HG03095 (cell line): ENCODE measurements around the gene EXOC1.
"Not testable (repeated sequence)": the region's sequence is repeated elsewhere in the genome, so short reads cannot be mapped to it uniquely, and the experiment has no call there.

Experiments
- ATAC-seq: cut with Tn5 transposase; IDR thresholded peaks from one replicate; pipeline ENCODE4 v1.9.1; 2021; ENCODE audit warnings: moderate library complexity; ENCODE audit not compliant: unreplicated experiment

The EXOC1 gene

GRCh38 chr4:55903577-55903976 is 50.1 kb downstream of the EXOC1 start:
- no peak for ATAC-seq

DNA sequence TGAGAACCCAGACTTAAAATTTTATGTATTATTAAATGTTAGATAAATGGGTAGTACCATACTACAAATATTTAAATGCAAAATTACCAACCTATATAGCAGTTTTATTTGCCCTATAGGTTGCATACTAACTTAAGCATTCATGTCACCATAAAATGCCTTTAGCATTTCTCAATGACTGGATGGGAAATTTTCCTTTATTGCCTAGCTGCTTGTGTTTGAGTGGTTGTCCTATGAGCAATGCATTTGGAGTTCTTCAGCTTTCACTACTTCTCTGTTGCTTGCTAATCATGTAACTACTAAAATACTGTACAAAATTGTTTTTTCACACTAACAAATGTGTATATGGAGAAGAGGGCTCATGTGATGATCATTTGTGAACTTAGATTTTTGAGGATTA is 51.1 kb downstream of the EXOC1 start:
- ATAC-seq: no peak

DNA sequence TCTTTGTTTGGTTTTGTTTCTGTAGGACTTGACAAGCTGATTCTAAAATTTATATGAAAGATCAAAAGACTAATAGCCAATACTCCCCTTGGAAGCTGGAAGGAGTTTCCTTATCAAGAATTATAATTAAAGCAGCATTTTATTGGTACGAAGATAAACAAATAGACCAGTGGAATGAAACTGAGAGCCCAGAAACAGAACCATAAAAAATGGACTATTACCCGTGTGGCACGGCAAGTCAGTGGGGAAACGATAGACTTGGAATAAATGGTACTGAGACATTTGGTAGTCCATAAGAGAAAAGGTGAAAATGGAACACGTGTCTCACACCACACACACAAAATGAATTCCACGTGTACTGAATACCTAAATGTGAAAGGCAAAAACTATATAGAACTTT is 52.9 kb downstream of the EXOC1 start:
- no peak for ATAC-seq

DNA sequence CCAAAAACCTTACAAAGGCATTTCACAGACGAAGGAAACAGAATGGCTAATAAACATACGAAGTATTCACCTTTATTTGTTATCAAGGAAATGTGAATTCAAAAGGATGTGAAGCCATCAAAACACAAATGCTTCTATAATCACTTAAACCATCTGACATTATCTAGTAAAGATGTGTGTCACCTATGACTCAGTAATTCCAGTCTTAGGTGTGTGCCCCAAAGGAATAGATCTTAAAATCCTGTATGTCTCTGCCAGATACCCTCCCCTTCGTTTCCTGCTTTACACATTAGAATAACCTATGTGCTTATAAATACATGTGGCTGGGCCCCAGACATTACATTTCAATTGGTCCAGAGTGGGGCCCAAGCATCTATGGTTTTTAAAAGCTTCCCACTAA is 53.5 kb downstream of the EXOC1 start:
- ATAC-seq: no peak

DNA sequence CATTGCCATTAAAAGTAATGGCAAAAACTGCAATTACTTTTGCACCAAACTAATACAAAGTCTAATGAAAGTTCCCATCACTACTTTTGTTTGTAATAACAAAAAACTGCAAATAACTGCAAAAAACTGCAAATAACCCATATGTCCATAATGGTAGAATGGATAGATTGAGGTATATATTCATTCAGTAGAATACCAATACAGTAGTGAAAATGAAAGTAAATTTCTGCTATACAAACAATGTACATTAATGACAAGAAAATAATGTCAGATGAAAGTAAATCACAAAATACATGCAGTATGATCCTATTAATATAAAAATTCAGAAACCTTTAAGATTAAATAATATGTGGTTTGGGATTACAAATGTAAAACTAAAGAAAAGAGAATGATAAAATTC is 54.0 kb downstream of the EXOC1 start:
- no peak for ATAC-seq

- no peak for ATAC-seq
These were observed 56.7 kb downstream of the EXOC1 start for GRCh38 chr4:55910140-55910539.

GRCh38 chr4:55912249-55912648 is 58.8 kb downstream of the EXOC1 start:
- no peak for ATAC-seq

DNA sequence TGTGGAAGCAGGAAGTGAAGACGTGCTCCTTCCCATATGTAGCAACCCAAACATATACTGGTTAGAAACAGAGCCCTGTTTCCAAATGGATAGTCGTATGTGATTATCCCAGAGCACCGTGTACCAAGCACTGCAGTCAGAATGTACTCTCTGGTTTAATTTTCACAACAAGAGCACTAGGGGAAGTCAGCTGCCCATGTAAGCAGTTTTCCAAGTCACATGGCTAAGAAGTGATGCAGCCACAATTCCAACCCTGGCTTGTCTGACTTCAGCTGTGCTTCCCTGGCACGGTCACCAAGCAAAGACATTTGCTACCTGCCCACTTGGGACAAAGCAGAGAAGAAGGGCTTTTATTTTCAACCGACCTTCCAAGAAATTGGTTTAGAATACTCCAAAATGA is 67.1 kb downstream of the EXOC1 start:
- ATAC-seq: no peak

GRCh38 chr4:55921093-55921492 is 67.6 kb downstream of the EXOC1 start:
- no peak for ATAC-seq

- ATAC-seq: no peak
These were observed 71.8 kb downstream of the EXOC1 start for GRCh38 chr4:55925241-55925640.

DNA sequence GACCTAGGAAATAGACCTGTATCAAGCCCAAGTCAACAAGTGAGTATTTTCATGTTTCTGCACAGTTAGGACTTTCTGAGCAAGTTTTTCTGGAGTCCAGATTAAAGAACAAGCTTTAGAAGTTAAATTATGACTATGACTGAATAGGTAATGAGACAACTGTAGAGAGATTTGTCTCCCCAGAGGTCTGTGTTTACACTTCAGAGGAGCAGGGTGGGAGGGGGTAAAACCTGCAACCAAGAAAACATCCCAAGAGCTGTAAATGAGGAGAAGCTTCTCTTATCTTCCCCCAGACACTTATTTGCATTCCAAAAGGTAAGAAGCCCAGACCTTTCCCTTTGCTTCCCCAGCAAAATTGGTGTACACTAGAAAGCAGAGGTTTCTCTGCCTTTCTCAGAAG is 73.2 kb downstream of the EXOC1 start:
- ATAC-seq: no peak

DNA sequence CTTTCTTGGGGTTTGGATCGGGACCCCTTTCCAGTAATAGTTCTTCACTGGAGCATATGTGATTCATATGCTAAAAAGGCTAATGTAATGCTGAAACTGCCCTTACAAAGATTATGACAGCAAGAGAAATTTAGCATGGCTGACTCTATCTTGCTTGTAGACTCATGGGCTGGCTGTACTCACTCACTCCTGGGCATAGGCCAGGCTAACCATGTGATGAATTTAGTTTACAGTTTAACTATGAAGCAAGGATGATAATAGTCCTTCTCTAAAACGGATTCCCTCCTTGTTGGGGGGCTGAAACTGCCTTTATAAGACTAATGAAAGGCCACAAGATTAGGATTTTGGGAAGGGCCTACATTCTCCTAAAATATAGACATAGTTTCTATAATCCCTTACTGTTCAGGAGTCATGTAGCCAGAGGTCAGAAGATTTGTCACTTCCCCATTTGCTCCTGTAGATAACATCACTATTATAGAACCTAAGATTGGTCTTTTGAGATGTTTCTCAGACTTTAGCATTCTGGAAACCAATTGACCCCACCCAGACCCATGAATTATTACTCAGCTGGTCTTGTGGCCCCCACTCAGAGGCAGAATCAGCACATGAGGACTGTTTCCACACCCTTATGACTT is 74.5 kb downstream of the EXOC1 start:
- no peak for ATAC-seq

- no peak for ATAC-seq
These were observed 75.4 kb downstream of the EXOC1 start for GRCh38 chr4:55928846-55929245.

DNA sequence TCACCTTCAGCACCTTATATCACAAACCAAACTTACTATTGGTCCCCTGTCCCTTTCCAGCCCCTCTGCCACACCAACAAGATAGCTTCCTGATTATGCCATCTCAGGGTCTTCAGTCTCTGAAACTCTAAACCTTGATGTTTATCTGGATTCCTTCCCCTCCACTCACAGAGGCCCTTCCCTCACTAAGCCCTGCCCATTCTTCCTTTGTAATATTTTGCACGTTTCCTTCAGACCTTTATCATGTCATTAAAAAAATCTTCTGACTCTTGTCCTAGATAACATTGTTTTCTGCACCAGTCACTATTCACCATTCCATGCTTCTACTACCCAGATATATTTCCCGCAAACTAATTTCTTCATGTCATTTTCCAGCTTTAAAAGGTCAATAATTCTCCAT is 77.6 kb downstream of the EXOC1 start:
- no peak for ATAC-seq

DNA sequence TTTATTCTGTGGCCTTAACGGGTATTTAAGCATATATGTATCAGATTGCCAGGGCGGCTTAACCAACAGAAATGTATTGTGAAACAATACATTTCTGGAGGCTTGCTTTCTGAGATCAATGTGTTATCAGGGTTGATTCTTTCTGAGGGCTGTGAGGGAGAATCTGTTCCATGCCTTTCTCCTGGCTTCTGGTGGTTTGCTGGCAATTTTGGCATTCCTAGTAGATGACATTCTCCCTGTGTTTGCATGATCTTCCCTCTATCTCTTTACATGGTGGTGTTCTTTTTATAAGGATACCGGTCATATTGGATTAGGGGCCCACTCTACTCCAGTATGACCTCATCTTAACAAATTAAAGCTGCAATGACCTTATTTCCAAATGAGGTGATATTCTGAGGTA is 78.4 kb downstream of the EXOC1 start:
- no peak for ATAC-seq

DNA sequence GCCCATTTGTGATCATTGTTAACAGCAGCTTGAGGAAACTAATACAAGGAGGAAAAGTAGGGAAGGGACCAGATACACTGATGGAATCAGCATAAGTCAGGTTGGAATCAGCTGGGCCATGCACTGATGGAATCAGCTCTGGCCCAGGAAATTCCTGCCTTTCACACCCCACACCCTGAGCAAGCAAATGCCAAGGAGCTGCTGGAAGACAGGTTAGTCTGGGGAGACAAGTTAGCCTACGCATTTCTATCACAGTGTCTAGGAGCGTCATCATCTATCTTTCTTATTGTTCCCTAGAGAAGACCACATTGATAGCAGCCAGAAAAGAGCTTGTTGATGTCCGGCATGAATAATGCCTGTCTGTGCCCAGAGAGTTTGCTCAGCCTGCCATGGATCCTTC is 79.1 kb downstream of the EXOC1 start:
- no peak for ATAC-seq

GRCh38 chr4:55933611-55934010 is 80.2 kb downstream of the EXOC1 start:
- no peak for ATAC-seq

DNA sequence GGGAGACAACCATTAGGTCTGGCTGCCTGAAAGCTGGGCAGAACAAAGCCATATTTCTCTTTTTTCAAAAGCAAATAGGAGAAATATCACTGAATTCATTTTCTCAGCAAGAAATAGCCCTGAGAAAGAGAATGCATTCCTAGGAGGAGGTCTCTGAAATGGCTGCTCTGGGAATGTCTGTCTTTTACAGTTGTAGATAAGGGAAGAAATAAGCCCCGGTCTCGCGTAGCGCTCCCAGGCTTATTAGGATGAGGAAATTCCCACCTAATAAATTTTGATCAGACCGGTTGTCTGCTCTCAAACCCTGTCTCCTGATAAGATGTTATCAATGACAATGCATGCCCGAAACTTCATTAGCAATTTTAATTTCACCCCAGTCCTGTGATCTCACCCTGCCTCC is 82.5 kb downstream of the EXOC1 start:
- not testable (repeated sequence) for ATAC-seq

- no peak for ATAC-seq
These were observed 85.0 kb downstream of the EXOC1 start for GRCh38 chr4:55938481-55938880.

DNA sequence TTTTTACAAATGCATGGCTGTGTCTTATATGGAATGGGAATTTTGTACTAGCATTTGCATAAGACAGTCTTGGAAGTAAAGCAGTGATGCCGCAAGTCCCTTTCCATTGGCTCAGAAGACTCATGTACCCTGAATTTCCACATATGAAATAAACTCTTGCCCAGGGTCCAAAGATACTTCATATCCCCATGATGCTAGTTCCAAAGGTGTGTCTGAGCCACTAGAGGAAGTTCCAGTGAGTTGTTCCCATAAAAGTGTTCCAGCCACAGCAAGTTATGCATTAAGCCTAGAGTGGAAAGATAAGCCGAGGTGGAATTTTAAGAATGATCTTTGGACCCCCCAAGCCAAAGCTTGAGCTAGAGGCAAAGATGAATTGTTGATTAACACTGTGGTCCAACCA is 86.0 kb downstream of the EXOC1 start:
- ATAC-seq: no peak

- no peak for ATAC-seq
These were observed 88.5 kb downstream of the EXOC1 start for GRCh38 chr4:55941881-55942396.

DNA sequence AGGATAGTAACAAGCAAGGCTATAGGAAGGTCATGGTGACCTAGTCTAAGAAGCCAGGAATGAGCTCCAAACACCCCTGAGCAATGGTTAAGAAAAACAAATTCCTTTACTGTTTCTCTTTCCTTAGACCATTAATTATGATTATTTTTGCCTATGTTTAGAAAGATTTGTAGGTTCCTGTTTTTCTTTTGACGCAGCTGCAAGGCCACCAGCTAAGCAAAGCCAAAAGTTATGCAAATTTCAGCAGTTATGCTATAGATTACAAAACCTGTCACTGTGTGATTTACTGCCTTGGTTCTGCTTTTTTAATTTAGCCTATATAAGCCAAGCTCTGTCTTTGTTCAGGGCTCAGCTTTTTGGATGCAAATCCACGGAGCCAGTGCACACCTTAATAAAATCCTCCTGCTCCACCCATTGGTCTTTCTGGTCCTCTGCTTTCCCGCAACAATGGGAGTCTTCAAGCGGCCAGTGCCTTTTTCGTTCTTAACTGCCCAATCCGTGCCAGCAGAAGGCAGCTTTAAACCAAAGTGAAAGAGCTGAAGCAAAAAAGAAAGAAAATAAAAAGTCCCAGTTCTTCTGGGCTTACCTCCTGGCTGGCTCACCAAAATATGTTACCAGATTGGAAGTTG is 93.9 kb downstream of the EXOC1 start:
- ATAC-seq: peak; percentile 28
